HEK293T (cell line): ENCODE results near the gene GRPR.

ENCODE experiments used
- CTCF ChIA-PET: fragments of 350-600 bp; formaldehyde crosslinking; extraction: SDS; loops from one replicate; lab custom pipeline; 2021; ENCODE audit warnings: antibody characterized with exemption, inconsistent platforms; lab: Yijun Ruan, JAX
- POLR2A ChIA-PET: fragments of 350-600 bp; formaldehyde crosslinking; extraction: SDS; loops from one replicate; lab custom pipeline; 2020; ENCODE audit warnings: antibody characterized with exemption, inconsistent platforms; lab: Yijun Ruan, JAX
- DNase-seq: peaks from one replicate; pipeline ENCODE4 v3.0.0; 2012; ENCODE audit warnings: mixed read lengths; ENCODE audit errors: extremely low spot score
- ARNT ChIP-seq: fragments of 450-650 bp; IDR thresholded peaks from 2 replicates; pipeline ENCODE4 v1.6.1; 2017; ENCODE audit warnings: mild to moderate bottlenecking
- BHLHE40 ChIP-seq: fragments of 450-650 bp; IDR thresholded peaks from 2 replicates; pipeline ENCODE4 v1.6.1; 2016; ENCODE audit warnings: mild to moderate bottlenecking, moderate library complexity, borderline replicate concordance
- CTBP1 ChIP-seq: fragments of 450-650 bp; IDR thresholded peaks from 2 replicates; pipeline ENCODE4 v1.6.1; 2016; ENCODE audit warnings: borderline replicate concordance
- ELF4 ChIP-seq: fragments of 450-650 bp; IDR thresholded peaks from 2 replicates; pipeline ENCODE4 v1.6.1; 2017; ENCODE audit warnings: antibody characterized with exemption
- FOXA1 ChIP-seq: fragments of 450-650 bp; IDR thresholded peaks from 2 replicates; pipeline ENCODE4 v1.6.1; 2016; ENCODE audit warnings: mild to moderate bottlenecking
- FOXK2 ChIP-seq: fragments of 450-650 bp; IDR thresholded peaks from 2 replicates; pipeline ENCODE4 v1.6.1; 2016; ENCODE audit warnings: mild to moderate bottlenecking
- FOXM1 ChIP-seq: fragments of 450-650 bp; IDR thresholded peaks from 2 replicates; pipeline ENCODE4 v1.6.1; 2017; ENCODE audit warnings: mild to moderate bottlenecking, borderline replicate concordance
- HDGF ChIP-seq: fragments of 450-650 bp; IDR thresholded peaks from 2 replicates; pipeline ENCODE4 v1.6.1; 2017; ENCODE audit warnings: antibody characterized with exemption, borderline replicate concordance
- L3MBTL2 ChIP-seq: fragments of 450-650 bp; conservative IDR thresholded peaks from 2 replicates; pipeline ENCODE4 v1.6.1; 2016; ENCODE audit warnings: mild to moderate bottlenecking
- LEF1 ChIP-seq: fragments of 450-650 bp; IDR thresholded peaks from 2 replicates; pipeline ENCODE4 v1.6.1; 2017; ENCODE audit warnings: mild to moderate bottlenecking, borderline replicate concordance
- NFRKB ChIP-seq: fragments of 450-650 bp; IDR thresholded peaks from 2 replicates; pipeline ENCODE4 v1.6.1; 2016; ENCODE audit warnings: mild to moderate bottlenecking, moderate library complexity
- SP1 ChIP-seq: fragments of 450-650 bp; IDR thresholded peaks from 2 replicates; pipeline ENCODE4 v1.6.1; 2017
- SUZ12 ChIP-seq: fragments of 450-650 bp; IDR thresholded peaks from 2 replicates; pipeline ENCODE4 v1.6.1; 2016; ENCODE audit warnings: mild to moderate bottlenecking
- TARDBP ChIP-seq: fragments of 450-650 bp; IDR thresholded peaks from 2 replicates; pipeline ENCODE4 v1.6.1; 2016
- ZNF384 ChIP-seq: fragments of 450-650 bp; IDR thresholded peaks from 2 replicates; pipeline ENCODE4 v1.6.1; 2016
- TF ChIP-seq, protein P1 (sequence below): fragments of 450-650 bp; IDR thresholded peaks from 2 replicates; pipeline ENCODE4 v1.6.1; 2016

Gene GRPR

DNA sequence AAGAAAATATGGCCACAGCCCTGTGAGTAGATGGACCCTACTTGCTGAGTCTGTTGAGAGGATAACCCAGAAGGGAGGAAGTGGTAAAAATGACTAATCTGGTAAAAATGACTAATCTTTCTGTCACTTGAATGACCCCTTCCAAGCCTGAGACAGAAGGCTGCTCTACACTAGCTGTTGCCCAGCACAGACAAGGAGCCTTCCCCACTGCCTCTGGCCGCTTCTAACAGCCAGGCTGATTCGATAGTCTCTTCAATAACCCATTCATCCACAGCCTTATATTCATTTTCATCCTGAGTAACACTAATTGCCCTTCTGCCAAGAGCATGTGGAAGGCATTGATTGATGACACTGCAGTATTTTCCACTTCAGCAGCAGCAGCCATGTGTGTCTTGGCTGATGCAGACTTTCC, 62.4 kb downstream of the GRPR start:
- CTCF ChIA-PET, result no interaction called here
- TF ChIP-seq ARNT (no peak), TARDBP (no peak), FOXM1 (no peak), SUZ12 (no peak)
- POLR2A ChIA-PET, result no interaction called here
- DNase-seq, result no peak

DNA sequence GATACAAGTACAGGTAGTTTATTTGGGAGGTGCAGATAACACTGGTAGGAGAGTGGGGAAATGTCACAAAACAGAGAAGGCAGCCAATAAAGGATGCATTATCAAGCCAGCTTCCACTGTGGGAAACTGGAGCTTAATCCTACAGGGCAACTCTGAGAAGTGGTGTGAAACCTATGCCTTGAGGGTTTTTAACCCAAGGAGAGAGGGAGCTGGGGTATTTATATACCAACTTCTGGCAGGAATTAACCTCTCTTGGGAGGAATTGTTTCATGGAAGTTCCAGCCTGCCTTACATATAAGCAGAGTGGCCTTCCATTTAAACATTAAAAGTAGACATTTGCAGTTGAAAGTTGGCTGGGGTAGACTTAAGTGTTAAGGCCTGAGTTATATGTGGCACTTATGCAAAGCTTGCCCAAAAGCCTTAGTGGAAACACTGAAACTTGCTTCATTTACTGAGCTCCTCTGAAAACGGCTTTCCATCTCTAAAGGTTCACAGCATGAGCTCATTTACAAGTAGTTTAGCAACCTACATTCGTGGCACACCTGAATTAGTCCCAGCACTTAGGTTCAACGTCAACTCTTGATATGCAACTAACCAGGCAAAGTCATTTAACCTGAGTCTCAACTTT, 63.1 kb downstream of the GRPR start:
- no peak for TF ChIP-seq SUZ12
- TF ChIP-seq FOXK2, result no peak
- no peak for TF ChIP-seq LEF1
- TF ChIP-seq TARDBP, result no peak
- TF ChIP-seq HDGF, result no peak
- TF ChIP-seq L3MBTL2, result no peak
- TF ChIP-seq ELF4, result no peak
- TF ChIP-seq BHLHE40, result no peak
- no peak for TF ChIP-seq FOXM1
- CTCF ChIA-PET, result no interaction called here
- no peak for DNase-seq
- POLR2A ChIA-PET, result no interaction called here

DNA sequence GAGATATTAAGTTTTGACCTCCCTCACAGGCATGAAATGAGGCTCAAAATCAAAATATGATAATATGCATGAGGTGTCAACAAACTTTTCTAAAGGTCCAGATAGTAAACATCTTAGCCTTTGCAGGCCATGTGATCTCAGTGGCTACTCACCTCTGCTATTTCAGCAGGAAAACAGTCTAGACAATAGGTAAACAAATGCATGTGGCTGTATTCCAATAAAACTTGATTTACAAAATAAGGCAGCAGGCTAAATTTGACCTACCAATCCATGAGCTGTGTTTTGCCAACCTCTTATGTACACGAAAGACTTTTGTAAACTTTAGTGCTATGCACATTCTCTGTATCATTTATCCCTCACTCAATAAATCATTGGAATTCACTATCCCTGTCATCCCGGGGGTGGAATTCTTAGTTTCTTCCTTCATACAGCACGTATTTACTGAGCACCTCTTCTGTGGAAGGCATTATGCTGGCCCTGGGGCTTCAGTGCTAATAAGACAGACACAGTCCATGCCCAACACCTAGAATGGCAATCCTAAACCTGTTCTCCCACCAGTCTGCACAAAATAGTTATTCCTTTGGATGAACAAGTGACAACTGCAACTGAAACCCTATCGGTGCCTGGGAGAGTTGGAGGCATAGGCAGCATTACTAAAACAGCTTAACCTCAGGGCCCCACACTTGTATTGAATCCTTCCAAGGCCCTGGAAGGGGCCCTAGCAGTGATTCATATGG, 63.8 kb downstream of the GRPR start:
- TF ChIP-seq L3MBTL2 (no peak), FOXK2 (no peak)
- TF ChIP-seq, protein P1, sequence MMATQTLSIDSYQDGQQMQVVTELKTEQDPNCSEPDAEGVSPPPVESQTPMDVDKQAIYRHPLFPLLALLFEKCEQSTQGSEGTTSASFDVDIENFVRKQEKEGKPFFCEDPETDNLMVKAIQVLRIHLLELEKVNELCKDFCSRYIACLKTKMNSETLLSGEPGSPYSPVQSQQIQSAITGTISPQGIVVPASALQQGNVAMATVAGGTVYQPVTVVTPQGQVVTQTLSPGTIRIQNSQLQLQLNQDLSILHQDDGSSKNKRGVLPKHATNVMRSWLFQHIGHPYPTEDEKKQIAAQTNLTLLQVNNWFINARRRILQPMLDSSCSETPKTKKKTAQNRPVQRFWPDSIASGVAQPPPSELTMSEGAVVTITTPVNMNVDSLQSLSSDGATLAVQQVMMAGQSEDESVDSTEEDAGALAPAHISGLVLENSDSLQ, result no peak
- ChIA-PET POLR2A (no interaction called here), CTCF (no interaction called here)
- no peak for DNase-seq

GRCh38 chrX:16188687-16189086, 65.3 kb downstream of the GRPR start:
- CTCF ChIA-PET, result interaction anchor here (0.7 kb wide), 1 partner anchor 382 kb away, joined by 3 read pairs; no protein-coding TSS in a partner anchor
- DNase-seq, result no peak

GRCh38 chrX:16191605-16192004, 68.2 kb downstream of the GRPR start:
- no peak for DNase-seq
- POLR2A ChIA-PET, result no interaction called here
- CTCF ChIA-PET, result no interaction called here
- no peak for TF ChIP-seq L3MBTL2
- TF ChIP-seq BHLHE40, result no peak
- TF ChIP-seq NFRKB, result no peak
- TF ChIP-seq CTBP1, result no peak
- TF ChIP-seq ARNT, result no peak
- TF ChIP-seq HDGF, result no peak
- no peak for TF ChIP-seq ZNF384
- TF ChIP-seq LEF1, result no peak
- TF ChIP-seq FOXM1, result no peak
- TF ChIP-seq SP1, result no peak
- TF ChIP-seq, protein P1, result no peak
- no peak for TF ChIP-seq FOXA1
- no peak for TF ChIP-seq TARDBP
- TF ChIP-seq FOXK2, result no peak
- TF ChIP-seq SUZ12, result no peak
- TF ChIP-seq ELF4, result no peak

More at GRCh38 chrX:16188687-16189086, 65.3 kb downstream of the GRPR start:
- POLR2A ChIA-PET, result no interaction called here
- TF ChIP-seq L3MBTL2 (no peak), HDGF (no peak), TARDBP (no peak), LEF1 (no peak), ZNF384 (no peak), NFRKB (no peak), FOXK2 (no peak), FOXA1 (no peak), FOXM1 (no peak), ELF4 (no peak), BHLHE40 (no peak), CTBP1 (no peak), SUZ12 (no peak), SP1 (no peak), ARNT (no peak)
- TF ChIP-seq, protein P1, result no peak

- DNase-seq, result no peak
- no peak for TF ChIP-seq L3MBTL2
- no peak for TF ChIP-seq BHLHE40
- no peak for TF ChIP-seq FOXA1
- TF ChIP-seq NFRKB, result no peak
- POLR2A ChIA-PET, result no interaction called here
- CTCF ChIA-PET, result no interaction called here
Observed at GRCh38 chrX:16196829-16197228, 73.5 kb downstream of the GRPR start.
